Choroid plexus epithelial cell (primary cell): ENCODE measurements around the gene GNG8.

Source experiments
- DNase-seq: peaks from one replicate; pipeline ENCODE4 v3.0.0-alpha.2; 2010; ENCODE audit warnings: low read depth
- H3K4me3 ChIP-seq: 2 replicates; pipeline ENCODE4 v1.5.1; 2011; ENCODE audit warnings: low read depth, mild to moderate bottlenecking, control low read depth, low read length, moderate library complexity
- CTCF ChIP-seq: conservative IDR thresholded peaks from 2 replicates; pipeline ENCODE4 v1.5.1; 2011; ENCODE audit warnings: low read depth, mild to moderate bottlenecking, control low read depth, inconsistent platforms, low read length, moderate library complexity

The GNG8 gene

GRCh38 chr19:46606019-46606418, 30.0 kb downstream of the GNG8 start:
- no peak for DNase-seq
- no peak for TF ChIP-seq CTCF

GRCh38 chr19:46605356-46605821, 30.6 kb downstream of the GNG8 start:
- DNase-seq = no peak
- TF ChIP-seq CTCF = no peak
- no peak overlapping the region for H3K4me3 ChIP-seq

More at GRCh38 chr19:46606019-46606418, 30.0 kb downstream of the GNG8 start:
- H3K4me3 ChIP-seq = no peak overlapping the region

GRCh38 chr19:46604781-46605355, 31.1 kb downstream of the GNG8 start:
- H3K4me3 ChIP-seq = no peak overlapping the region

GRCh38 chr19:46603752-46604231, 32.2 kb downstream of the GNG8 start:
- no peak for TF ChIP-seq CTCF
- peak overlapping the region; percentile 96 for H3K4me3 ChIP-seq
- DNase-seq = no peak

More at GRCh38 chr19:46604781-46605355, 31.1 kb downstream of the GNG8 start:
- no peak for DNase-seq
- peak; percentile 11 for TF ChIP-seq CTCF

- peak overlapping the region; percentile 96 for H3K4me3 ChIP-seq
- DNase-seq = no peak
- TF ChIP-seq CTCF = no peak
Measured at GRCh38 chr19:46603195-46603637, 32.8 kb downstream of the GNG8 start.

GRCh38 chr19:46602392-46603194, 33.4 kb downstream of the GNG8 start:
- H3K4me3 ChIP-seq = peak overlapping the region; percentile 96
- no peak for DNase-seq
- TF ChIP-seq CTCF = no peak
